ENCODE data around the gene PROP1.
"Not testable (repeated sequence)": the region's sequence is repeated elsewhere in the genome, so short reads cannot be mapped to it uniquely, and the experiment has no call there.

The PROP1 gene

GRCh38 chr5:177995691-177996595, at the start of gene PROP1:
Gene PROP1, minus strand, starts transcription at chr5:177996242. Its CDS starts 309 bp downstream, at chr5:177995933.
- no peak for TF ChIP-seq POLR2A (IDR thresholded peaks at IDR 0.05; ENCODE audit: low read depth, low read length)
- DNase-seq (ENCODE audit: insufficient read length, low spot score) (no peak), FAIRE-seq (no peak)

GRCh38 chr5:178019379-178020030, 23.5 kb upstream of the PROP1 start:
- DNase-seq (ENCODE audit: insufficient read length, low spot score); FAIRE-seq: not testable (repeated sequence)

- not testable (repeated sequence) for FAIRE-seq; DNase-seq (ENCODE audit: insufficient read length, low spot score)
Measured at GRCh38 chr5:178012758-178013157, 16.7 kb upstream of the PROP1 start.

- FAIRE-seq; DNase-seq (ENCODE audit: insufficient read length, low spot score): not testable (repeated sequence)
Measured at GRCh38 chr5:178011816-178012554, 15.9 kb upstream of the PROP1 start.

GRCh38 chr5:178007272-178007671, 11.2 kb upstream of the PROP1 start:
- not testable (repeated sequence) for DNase-seq (ENCODE audit: insufficient read length, low spot score); FAIRE-seq

- not testable (repeated sequence) for FAIRE-seq
Measured at GRCh38 chr5:178006536-178007231, 10.6 kb upstream of the PROP1 start.

GRCh38 chr5:178006181-178006535, 10.1 kb upstream of the PROP1 start:
- not testable (repeated sequence) for DNase-seq (ENCODE audit: insufficient read length, low spot score); FAIRE-seq

More at GRCh38 chr5:178006536-178007231, 10.6 kb upstream of the PROP1 start:
- not testable (repeated sequence) for DNase-seq (ENCODE audit: insufficient read length, low spot score)

GRCh38 chr5:177997846-177998245, 1.8 kb upstream of the PROP1 start:
- FAIRE-seq, result no peak
- no peak for TF ChIP-seq POLR2A (IDR thresholded peaks at IDR 0.05; ENCODE audit: low read depth, low read length)
- no peak for DNase-seq (ENCODE audit: insufficient read length, low spot score)

- FAIRE-seq (no peak), DNase-seq (ENCODE audit: insufficient read length, low spot score) (no peak)
- no peak for TF ChIP-seq POLR2A (IDR thresholded peaks at IDR 0.05; ENCODE audit: low read depth, low read length)
Measured at GRCh38 chr5:177997319-177997670, 1.3 kb upstream of the PROP1 start.

- no peak for TF ChIP-seq POLR2A (IDR thresholded peaks at IDR 0.05; ENCODE audit: low read depth, low read length)
- no peak for FAIRE-seq
- no peak for DNase-seq (ENCODE audit: insufficient read length, low spot score)
Measured at GRCh38 chr5:177996660-177997318, 747 bp upstream of the PROP1 start.

- no peak for TF ChIP-seq POLR2A (IDR thresholded peaks at IDR 0.05; ENCODE audit: low read depth, low read length)
- no peak for DNase-seq (ENCODE audit: insufficient read length, low spot score)
- FAIRE-seq, result no peak
Measured at GRCh38 chr5:177994561-177995190, 1.4 kb downstream of the PROP1 start.

GRCh38 chr5:177994063-177994462, 2.0 kb downstream of the PROP1 start:
- no peak for FAIRE-seq
- no peak for DNase-seq (ENCODE audit: insufficient read length, low spot score)
- TF ChIP-seq POLR2A (IDR thresholded peaks at IDR 0.05; ENCODE audit: low read depth, low read length), result no peak

- no peak for TF ChIP-seq POLR2A (IDR thresholded peaks at IDR 0.05; ENCODE audit: low read depth, low read length)
- DNase-seq (ENCODE audit: insufficient read length, low spot score) (no peak), FAIRE-seq (no peak)
Measured at GRCh38 chr5:177992466-177992865, 3.6 kb downstream of the PROP1 start.

Measured in H54 (cell line).